Measurements from ENCODE around the gene CR1. TPM values are rescaled to one million over a fixed set of nuclear protein-coding genes. Genes with fewer than 3 reads are reported as not detected.
"Not testable (repeated sequence)": the region's sequence is repeated elsewhere in the genome, so short reads cannot be mapped to it uniquely, and the experiment has no call there.

Gene CR1
- total RNA-seq, 1 donor from 2014 or later, result 0.31 TPM

DNA sequence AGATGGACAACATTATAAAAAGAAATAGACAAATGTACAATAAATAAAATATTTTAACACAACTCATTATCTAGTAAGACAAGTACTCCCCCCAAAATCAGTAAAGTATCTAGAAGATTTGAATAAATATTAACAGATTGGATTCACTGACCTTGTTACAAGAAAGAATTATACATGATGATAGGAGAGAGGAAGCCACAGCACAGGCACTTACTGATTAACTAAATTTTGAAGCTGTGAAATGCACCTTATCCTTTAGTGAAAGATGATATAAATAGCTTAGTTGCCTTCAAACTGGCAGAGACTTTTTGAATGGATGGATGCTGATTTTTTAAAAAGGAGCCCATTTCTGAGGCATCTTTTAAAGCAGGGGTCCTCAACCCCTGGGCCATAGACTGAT is 8.5 kb downstream of the CR1 start:
- DNase-seq, result no peak

DNA sequence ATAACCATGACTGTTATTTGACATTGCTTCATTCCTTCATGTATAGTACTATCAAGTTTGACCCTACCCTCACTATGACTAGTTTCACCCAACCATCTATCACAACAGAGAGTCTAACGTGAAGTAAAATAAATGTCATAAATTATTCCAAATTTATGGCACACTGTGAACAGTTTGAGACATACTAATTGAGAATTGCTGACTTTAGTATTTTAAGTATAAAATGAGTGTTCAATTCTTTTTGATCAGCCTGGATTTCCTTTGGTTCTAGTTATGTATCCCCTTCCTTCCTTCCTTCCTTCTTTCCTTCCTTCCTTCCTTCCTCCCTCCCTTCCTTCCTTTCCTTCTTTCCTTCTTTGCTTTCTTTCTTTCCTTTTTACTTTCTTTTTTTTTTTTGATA is 14.5 kb downstream of the CR1 start:
- DNase-seq, result no peak

DNA sequence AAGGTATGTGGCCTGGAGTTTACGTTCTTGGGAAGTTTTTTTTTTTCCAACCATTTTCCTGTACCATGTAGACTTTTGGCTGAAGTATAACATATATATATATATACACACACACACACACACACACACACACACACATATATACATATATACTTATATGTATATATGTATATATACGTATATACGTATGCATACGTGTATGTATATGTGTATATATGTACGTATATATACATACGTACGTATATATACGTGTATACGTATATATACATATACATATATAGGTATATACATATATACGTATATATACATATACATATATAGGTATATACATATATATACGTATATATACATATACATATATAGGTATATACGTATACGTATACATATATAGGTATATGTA is 18.9 kb downstream of the CR1 start:
- no peak for DNase-seq

DNA sequence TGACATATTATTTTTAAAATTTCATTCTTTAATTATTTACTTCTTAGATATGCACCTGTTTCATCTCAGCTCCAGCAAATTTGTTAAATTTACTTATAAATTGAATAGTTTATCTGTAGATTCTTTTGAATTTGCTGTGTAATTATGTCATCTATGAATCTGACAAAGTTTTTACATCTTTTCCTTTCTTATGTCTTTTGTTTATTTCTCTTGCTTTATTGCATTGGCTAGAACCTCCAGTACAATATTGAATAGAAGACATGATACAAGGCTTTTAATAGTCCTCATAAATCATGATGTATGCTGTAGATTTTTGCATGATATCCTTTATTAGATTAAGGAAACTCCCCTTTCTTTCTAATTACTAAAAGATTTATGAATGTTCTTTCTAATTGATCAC is 20.8 kb downstream of the CR1 start:
- DNase-seq, result no peak

DNA sequence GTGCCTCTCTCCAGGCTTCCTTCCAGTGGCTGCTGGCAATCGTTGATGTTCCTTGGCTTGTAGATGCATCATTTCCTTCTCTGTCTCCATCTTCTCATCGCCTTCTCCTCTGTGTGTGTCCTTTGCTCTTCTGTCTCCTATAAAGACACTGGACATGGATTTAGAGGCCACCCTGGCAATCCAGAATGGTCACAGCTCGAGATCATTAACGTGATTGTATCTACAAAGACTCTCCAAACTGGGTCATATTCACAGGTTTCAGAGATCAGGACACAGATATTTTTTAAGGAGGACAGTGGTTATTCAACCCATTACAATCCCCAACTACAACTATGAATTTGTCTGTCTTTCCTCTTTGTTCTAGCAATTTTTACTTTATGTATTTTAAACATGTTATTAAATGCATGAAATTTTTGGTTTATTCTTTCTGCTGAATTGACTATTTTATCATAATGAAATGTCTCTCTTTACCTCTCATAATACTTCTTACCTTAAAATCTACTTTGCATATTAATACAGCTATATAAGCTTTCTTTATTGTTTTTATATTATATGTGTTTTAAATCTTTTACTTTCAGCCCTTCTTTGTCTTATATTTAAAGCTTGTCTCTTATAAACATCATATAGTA is 22.8 kb downstream of the CR1 start:
- no peak for DNase-seq

DNA sequence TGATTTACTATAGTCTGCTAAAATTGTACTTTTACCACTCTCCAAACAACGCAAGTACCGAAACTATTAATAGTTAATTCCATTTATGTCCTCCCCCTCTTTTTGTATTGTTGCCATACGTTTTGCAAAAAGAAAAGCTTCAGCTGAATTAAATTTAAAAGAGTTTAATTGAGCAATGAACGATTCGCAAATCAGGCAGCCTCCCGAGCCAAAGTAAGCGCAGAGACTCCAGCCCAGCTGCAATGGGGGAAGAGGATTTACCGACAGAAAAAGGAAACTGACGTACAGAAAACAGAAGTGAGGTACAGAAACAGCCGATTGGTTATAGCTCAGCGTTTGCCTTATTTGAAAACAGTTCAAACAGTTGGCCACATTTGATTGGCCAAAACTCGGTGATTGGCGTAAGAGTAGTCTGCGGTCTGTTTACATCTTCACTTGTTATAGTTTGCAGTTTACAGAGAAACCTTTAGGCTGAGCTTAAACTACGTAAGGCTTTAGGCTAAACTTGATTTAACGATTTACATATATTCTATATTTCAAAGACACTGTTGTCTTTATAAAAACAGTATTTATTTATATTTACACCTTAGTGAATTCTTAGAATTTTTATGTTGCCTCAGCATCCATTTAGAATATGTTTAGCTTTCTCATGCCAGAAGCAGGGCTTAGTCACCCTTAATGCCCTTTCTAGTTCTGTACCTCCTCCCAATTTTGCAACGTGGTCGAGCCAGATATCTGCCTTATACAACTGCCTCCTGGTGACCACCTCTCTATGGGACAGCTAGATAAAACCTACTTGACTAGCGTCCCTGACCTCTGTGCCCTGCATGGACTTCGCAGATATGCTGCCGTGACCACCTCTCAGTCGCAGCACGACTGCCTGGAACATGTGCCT is 23.8 kb downstream of the CR1 start:
- DNase-seq, result no peak

DNA sequence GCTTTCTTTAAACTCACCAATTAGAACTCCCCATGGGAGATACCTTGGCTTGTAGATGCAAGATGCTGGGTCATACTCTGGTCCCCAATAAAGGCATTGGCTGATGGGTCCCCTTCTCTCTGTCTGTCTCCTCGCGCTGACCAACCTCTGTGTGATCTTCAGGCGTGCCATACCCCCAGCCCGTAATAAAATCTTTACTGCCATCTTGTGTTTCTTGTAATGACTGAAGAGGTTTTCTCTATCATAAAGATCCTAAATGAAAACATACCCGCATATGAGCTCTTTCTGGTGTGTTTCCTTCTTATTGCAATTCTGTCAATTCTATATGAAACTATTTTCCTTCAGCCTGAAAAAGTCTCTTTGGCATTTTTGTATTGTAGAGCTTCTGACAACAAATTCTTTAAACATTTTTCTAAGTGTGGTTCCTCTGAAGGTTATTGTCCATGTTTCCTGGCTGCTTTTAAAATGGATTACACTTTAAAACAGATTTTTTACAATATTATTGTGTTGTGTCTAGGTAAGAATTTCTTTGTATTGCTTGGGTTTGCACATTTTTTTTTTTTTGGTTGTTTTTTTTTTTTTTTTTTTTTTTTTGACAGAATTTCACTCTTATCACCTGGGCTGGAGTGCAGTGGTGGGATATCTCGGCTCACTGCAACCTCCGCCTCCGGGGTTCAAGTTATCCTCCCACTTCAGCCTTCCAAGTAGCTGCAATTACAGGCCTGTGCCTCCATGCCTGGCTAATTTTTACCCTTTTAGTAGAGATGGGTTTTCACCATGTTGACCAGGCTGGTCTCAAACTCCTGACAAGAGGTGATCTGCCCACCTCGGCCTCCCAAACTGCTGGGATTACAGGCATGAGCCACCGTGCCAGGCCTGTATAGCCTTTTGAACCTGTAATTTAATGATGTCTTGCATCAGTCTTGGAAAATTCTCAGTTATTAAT is 24.7 kb downstream of the CR1 start:
- not testable (repeated sequence) for DNase-seq

DNA sequence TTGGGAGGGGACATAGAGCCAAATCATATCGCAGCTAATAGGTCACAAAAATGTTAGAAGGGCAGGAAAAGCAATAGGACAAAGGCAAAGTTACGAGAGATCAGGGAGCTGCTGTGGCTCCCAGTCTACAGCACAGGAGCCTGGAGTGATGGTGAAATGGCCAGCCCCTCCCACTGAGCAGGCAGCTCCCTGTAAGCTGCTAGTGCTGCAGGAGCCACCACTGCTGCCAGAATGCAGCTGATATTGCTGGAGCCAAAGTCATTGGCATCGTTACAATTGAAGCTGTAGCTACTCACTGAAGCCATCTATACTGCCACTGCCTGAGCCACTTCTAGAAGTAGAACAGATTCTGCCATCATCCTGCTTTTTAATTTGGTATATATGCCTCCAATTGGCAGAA is 29.3 kb downstream of the CR1 start:
- DNase-seq, result not testable (repeated sequence)

DNA sequence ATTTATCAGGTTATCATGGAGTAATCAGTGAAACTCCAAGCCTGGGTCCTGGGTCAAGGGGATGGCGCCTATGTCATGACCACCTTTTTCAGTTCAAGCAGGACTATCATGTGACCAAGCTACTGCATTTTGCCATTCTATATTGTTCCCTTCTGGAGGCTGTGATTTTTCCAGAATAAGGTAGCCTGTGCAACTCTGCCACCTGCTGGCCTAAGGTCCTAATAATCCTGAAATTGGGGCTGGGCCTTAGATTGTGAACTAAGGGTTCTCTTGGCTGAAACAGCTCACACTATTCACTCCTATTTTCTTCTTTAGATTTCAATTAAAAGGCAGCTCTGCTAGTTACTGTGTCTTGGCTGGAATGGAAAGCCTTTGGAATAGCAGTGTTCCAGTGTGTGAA is 32.4 kb downstream of the CR1 start:
- DNase-seq, result not testable (repeated sequence)

DNA sequence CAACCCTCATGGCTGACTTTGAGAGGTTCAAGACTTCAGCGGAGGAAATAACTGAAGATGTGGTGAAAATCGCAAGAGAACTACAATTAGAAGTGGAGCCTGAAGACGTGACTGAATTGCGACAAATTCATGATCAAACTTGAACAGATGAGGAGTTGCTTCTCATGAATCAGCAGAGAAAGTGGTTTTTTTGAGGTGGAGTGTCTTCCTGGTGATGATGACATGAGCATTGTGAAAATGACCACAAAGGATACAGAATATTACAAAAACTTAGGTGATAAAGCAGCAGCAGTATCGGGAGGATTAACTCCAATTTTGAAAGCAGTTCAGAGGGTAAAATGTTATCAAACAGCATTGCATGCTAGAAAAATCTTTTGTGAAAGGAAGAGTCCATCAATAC is 40.3 kb downstream of the CR1 start:
- DNase-seq, result not testable (repeated sequence)

DNA sequence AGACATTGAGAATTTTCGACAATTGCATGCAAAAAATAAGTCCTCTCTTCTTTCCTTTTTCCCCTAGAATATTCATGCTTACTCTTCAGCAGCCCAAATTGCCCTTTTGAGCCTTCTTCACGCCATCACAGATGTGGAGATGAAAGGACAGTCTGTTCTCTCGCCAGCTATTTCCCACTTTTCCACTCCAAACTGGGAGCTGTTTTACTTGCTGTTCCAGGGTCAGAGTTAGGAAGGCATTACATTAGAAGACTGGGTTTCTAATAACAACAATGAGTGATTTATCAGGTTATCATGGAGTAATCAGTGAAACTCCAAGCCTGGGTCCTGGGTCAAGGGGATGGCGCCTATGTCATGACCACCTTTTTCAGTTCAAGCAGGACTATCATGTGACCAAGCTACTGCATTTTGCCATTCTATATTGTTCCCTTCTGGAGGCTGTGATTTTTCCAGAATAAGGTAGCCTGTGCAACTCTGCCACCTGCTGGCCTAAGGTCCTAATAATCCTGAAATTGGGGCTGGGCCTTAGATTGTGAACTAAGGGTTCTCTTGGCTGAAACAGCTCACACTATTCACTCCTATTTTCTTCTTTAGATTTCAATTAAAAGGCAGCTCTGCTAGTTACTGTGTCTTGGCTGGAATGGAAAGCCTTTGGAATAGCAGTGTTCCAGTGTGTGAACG is 50.9 kb downstream of the CR1 start:
- DNase-seq, result not testable (repeated sequence)

DNA sequence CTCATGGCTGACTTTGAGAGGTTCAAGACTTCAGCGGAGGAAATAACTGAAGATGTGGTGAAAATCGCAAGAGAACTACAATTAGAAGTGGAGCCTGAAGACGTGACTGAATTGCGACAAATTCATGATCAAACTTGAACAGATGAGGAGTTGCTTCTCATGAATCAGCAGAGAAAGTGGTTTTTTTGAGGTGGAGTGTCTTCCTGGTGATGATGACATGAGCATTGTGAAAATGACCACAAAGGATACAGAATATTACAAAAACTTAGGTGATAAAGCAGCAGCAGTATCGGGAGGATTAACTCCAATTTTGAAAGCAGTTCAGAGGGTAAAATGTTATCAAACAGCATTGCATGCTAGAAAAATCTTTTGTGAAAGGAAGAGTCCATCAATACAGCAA is 58.9 kb downstream of the CR1 start:
- DNase-seq, result not testable (repeated sequence)

DNA sequence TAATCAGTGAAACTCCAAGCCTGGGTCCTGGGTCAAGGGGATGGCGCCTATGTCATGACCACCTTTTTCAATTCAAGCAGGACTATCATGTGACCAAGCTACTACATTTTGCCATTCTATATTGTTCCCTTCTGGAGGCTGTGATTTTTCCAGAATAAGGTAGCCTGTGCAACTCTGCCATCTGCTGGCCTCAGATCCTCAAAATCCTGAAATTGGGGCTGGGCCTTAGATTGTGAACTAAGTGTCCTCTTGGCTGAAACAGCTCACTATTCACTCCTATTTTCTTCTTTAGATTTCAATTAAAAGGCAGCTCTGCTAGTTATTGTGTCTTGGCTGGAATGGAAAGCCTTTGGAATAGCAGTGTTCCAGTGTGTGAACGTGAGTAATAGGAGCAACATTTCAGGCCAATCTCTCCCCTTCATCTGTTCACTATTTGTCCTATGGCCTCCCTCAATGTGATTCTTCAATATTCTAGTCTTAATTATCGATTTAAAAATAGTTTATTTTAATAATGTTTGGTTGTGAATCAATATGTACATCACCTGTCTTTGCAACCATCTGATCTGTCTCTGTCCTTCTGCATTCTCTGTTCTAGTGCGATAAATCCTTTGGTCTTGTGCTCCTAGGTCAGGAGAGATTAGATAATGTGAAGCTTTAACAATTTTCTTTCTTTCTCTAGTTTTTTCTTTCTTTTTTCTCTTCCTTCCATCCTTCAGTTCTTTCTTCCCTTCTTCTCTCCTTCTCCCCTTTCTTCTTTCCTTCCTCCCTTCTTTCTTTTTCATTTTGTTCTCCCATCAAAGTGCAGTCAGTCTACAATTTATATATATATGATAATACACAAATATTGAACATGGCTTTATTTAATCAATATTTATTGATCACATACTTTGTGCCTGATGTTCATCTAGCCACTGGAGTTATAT is 69.8 kb downstream of the CR1 start:
- no peak for DNase-seq

DNA sequence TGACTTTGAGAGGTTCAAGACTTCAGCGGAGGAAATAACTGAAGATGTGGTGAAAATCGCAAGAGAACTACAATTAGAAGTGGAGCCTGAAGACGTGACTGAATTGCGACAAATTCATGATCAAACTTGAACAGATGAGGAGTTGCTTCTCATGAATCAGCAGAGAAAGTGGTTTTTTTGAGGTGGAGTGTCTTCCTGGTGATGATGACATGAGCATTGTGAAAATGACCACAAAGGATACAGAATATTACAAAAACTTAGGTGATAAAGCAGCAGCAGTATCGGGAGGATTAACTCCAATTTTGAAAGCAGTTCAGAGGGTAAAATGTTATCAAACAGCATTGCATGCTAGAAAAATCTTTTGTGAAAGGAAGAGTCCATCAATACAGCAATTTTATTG is 76.0 kb downstream of the CR1 start:
- DNase-seq, result not testable (repeated sequence)

DNA sequence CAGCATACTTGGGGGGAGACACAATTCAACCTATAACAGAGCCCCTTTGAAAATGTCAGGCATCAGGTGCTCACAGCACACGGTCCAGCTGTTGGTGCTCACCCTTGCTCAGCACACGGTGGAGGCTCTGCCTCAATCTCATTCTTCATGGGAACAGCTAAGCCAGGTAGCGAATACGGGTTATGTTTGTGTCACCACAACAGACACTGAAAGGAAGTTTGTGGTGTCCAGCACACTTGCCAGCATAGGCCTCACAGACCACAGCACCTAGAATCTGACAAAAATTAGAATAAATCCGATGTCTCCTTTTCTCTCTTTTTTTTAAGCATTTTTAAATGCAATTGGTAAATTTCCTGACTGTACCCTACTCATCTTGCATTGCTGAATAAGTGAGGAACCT is 77.1 kb downstream of the CR1 start:
- DNase-seq, result not testable (repeated sequence)

DNA sequence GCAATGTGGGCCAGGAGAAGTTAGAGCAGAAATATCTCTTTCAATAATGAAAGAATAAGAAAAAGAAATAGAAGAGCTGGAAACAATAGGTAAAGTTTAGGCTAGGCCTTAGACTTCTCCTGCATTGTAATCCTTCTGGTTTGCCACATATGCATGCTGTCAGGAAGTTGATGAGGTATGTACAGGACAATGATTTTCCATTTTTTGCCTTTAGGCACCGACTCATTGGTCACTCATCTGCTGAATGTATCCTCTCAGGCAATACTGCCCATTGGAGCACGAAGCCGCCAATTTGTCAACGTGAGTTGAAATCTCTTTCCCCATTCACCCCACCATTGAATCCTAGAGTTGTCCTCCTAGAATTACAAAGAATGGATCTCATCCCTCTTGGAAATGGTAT is 79.4 kb downstream of the CR1 start:
- not testable (repeated sequence) for DNase-seq

DNA sequence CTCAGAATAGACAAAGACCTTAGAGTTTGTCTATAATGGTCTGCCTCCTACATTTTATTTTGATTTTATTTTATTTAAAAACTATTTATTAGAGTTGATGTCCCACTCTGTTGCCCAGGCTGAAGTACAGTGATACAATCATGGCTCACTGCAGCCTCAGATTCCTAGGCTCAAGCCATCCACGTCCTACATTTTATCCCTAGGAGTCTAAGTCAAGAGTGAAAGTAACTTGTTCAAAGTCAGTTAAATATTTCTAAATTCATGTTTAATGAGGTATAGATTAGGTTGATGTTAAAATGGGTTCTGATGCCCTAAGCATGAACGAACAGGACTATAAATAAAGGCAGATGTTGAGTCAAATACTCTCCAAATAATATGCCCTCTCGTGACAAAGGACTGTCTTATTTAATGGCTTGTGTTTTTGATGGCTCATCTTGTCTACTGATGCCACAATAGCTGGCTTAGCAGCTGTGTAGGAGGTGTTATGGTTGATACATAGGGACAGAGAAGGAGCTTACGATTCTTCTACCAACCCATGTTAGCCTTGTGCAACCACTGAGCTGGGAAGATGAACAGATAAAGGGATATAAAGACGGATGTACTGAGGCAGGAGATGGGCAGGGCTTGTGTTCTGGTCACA is 83.0 kb downstream of the CR1 start:
- no peak for DNase-seq

DNA sequence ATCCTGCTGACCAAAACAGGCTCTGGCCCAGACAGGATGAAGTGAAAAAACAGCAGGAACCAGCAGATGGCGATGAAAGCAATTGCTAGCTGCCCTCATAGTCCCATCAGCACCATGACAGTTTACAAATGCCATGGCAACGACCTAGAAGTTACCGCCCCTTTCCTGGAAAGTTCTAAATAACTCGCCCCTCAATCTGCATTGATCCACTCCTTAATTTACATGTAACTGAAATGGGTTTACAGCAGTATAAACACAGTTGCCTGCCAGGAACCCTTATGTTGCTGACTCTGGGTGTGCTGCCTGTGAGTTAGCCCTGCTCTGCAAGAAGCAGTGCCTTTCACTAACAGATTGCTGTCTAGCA is 83.5 kb downstream of the CR1 start:
- DNase-seq, result peak; percentile 27

DNA sequence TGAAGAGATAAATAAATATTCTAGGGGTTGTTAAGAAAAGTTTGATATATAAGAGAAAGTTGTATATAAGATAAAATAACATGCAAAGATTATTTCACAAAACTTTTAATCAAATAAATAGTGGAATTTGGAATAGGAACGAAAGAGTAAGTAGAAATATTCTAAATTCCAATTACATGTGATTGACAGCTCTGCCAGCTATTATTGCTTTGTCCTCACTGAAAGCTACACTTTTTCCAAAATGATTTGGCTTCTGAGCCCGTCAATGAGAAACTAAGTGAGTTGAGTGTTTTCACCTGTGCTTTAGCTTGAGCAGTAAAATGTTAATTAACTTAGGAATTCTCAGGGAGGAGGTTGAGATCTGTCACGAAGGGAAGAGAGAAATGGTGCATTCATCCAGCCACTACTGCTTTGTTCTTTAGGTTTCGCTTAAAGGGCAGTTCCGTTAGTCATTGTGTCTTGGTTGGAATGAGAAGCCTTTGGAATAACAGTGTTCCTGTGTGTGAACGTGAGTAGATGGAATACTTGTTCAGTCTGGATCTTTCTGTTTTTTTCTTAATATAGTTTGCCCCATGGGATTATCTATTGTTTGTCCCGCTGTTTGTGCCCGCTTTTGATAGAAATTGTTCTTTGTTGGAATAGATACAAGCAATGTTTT is 85.7 kb downstream of the CR1 start:
- DNase-seq, result no peak

DNA sequence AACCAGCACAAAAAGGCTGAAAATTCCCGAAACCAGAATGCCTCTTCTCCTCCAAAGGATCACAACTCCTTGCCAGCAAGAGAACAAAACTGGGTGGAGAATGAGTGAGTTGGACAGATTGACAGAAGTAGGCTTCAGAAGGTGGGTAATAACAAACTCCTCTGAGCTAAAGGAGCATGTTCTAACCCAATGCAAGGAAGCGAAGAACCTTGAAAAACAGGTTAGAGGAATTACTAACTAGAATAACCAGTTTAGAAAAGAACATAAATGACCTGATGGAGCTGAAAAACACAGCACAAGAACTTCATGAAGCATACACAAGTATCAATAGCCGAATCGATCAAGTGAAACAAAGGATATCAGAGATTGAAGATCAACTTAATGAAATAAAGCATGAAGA is 93.5 kb downstream of the CR1 start:
- DNase-seq, result not testable (repeated sequence)
